IMR-90 (cell line): ENCODE results near the gene KIF5C. TPM values are rescaled to one million over a fixed set of nuclear protein-coding genes. Genes with fewer than 3 reads are reported as not detected.

Experiments used
- ATAC-seq: fragments of 200-7000 bp; cut with Tn5 transposase; 2 replicates; pipeline ENCODE4 v1.9.1; 2020; ENCODE audit warnings: low read depth, mild to moderate bottlenecking, moderate library complexity
- BruUV-seq: library from RNA; stranded (reverse); fragments of 400-500 nt; replicated peaks from 2 replicates; lab custom pipeline; 2021; lab: Mats Ljungman, UMichigan
- CTCF ChIA-PET: fragments of 300-600 bp; formaldehyde crosslinking; extraction: SDS; loops from one replicate; lab custom pipeline; 2021; ENCODE audit warnings: antibody characterized with exemption; lab: Yijun Ruan, JAX
- POLR2A ChIA-PET: fragments of 300-600 bp; sonication (Branson Sonifier 250); formaldehyde crosslinking; loops from one replicate; lab custom pipeline; 2022; ENCODE audit warnings: antibody characterized with exemption; ENCODE audit not compliant: unreplicated experiment; lab: Charles Lee
- DNase-seq: peaks from one replicate; pipeline ENCODE4 v3.0.0; 2013
- H2AFZ ChIP-seq: replicated peaks from 2 replicates; pipeline ENCODE3; 2013; ENCODE audit warnings: low read length, mild to moderate bottlenecking; ENCODE audit not compliant: poor library complexity
- H2AK5ac ChIP-seq: 2 replicates; pipeline ENCODE4 v1.6.1; 2013; ENCODE audit warnings: low read depth, low read length, inconsistent platforms
- H2AK9ac ChIP-seq: replicated peaks from 2 replicates; pipeline ENCODE3; 2013; ENCODE audit warnings: mild to moderate bottlenecking, low read depth, low read length, moderate library complexity; ENCODE audit not compliant: poor library complexity
- H2BK120ac ChIP-seq: 2 replicates; pipeline ENCODE4 v1.6.1; 2013; ENCODE audit warnings: low read depth, low read length, inconsistent platforms
- H2BK15ac ChIP-seq: 3 replicates; pipeline ENCODE4 v1.6.1; 2013; ENCODE audit warnings: low read depth, low read length, inconsistent platforms
- H2BK20ac ChIP-seq: 2 replicates; pipeline ENCODE4 v1.6.1; 2013; ENCODE audit warnings: low read depth, mild to moderate bottlenecking, inconsistent platforms, low read length, moderate library complexity
- H2BK5ac ChIP-seq: 2 replicates; pipeline ENCODE4 v1.6.1; 2013; ENCODE audit warnings: mild to moderate bottlenecking, low read depth, low read length, inconsistent platforms; ENCODE audit not compliant: poor library complexity, severe bottlenecking
- H3K14ac ChIP-seq: replicated peaks from 2 replicates; pipeline ENCODE4 v1.6.1; 2013; ENCODE audit warnings: low read depth, low read length, inconsistent platforms
- H3K18ac ChIP-seq: 2 replicates; pipeline ENCODE4 v1.6.1; 2013; ENCODE audit warnings: low read depth, low read length, control low read depth
- H3K23ac ChIP-seq: 2 replicates; pipeline ENCODE4 v1.6.1; 2013; ENCODE audit warnings: low read depth, low read length, inconsistent platforms
- H3K27ac ChIP-seq: 2 replicates; pipeline ENCODE4 v1.5.1; 2013; ENCODE audit warnings: mild to moderate bottlenecking, control low read depth, low read length; ENCODE audit not compliant: insufficient read depth
- H3K27me3 ChIP-seq: 2 replicates; pipeline ENCODE4 v1.6.1; 2013; ENCODE audit warnings: low read length; ENCODE audit not compliant: control insufficient read depth, insufficient read depth
- H3K36me3 ChIP-seq: 2 replicates; pipeline ENCODE4 v1.6.1; 2013; ENCODE audit warnings: low read length, mixed read lengths; ENCODE audit not compliant: control insufficient read depth, insufficient read depth
- H3K4ac ChIP-seq: 2 replicates; pipeline ENCODE4 v1.6.1; 2013; ENCODE audit warnings: low read depth, low read length, inconsistent platforms
- H3K4me1 ChIP-seq: 2 replicates; pipeline ENCODE4 v1.6.1; 2013; ENCODE audit warnings: low read length, mixed read lengths; ENCODE audit not compliant: control insufficient read depth, insufficient read depth
- H3K4me2 ChIP-seq: 2 replicates; pipeline ENCODE4 v1.6.1; 2013; ENCODE audit warnings: low read depth, mild to moderate bottlenecking, control low read depth, low read length, moderate library complexity
- H3K4me3 ChIP-seq: 2 replicates; pipeline ENCODE4 v1.5.1; 2013; ENCODE audit warnings: low read depth, mild to moderate bottlenecking, control low read depth, low read length, moderate library complexity; ENCODE audit not compliant: insufficient read depth
- H3K56ac ChIP-seq: 2 replicates; pipeline ENCODE4 v1.6.1; 2013; ENCODE audit warnings: low read length, inconsistent platforms; ENCODE audit not compliant: insufficient read depth; ENCODE audit errors: extremely low read depth
- H3K79me1 ChIP-seq, 2 experiments: 2 replicates each; pipeline ENCODE4 v1.6.1; 2013; ENCODE audit warnings: low read length in 2 of 2, inconsistent platforms in 1 of 2, low read depth in 1 of 2
- H3K9ac ChIP-seq: 2 replicates; pipeline ENCODE4 v1.6.1; 2013; ENCODE audit warnings: low read depth, low read length, control low read depth
- H3K9me1 ChIP-seq: 2 replicates; pipeline ENCODE4 v1.6.1; 2013; ENCODE audit warnings: low read length, inconsistent platforms; ENCODE audit not compliant: insufficient read depth
- H3K9me3 ChIP-seq: 2 replicates; pipeline ENCODE4 v1.6.1; 2013; ENCODE audit warnings: low read length; ENCODE audit not compliant: control insufficient read depth, insufficient read depth
- H4K20me1 ChIP-seq: 2 replicates; pipeline ENCODE4 v1.6.1; 2013; ENCODE audit warnings: low read length, inconsistent platforms; ENCODE audit not compliant: insufficient read depth
- H4K5ac ChIP-seq: 2 replicates; pipeline ENCODE4 v1.6.1; 2013; ENCODE audit warnings: mild to moderate bottlenecking, low read depth, low read length, control low read depth
- H4K8ac ChIP-seq, 2 experiments: 2 replicates each; pipeline ENCODE4 v1.6.1; 2013; ENCODE audit warnings: low read depth in 2 of 2, low read length in 2 of 2, control low read depth in 1 of 2, inconsistent platforms in 1 of 2
- H4K91ac ChIP-seq: 2 replicates; pipeline ENCODE4 v1.6.1; 2013; ENCODE audit warnings: low read depth, low read length, inconsistent platforms; ENCODE audit not compliant: insufficient read depth
- BHLHE40 ChIP-seq: fragments of 150-350 bp; IDR thresholded peaks from 2 replicates; pipeline ENCODE4 v1.6.1; 2016; ENCODE audit warnings: mild to moderate bottlenecking, low read depth, low read length
- FOS ChIP-seq: fragments of 150-350 bp; IDR thresholded peaks from 2 replicates; pipeline ENCODE4 v1.6.1; 2016; ENCODE audit warnings: low read depth, low read length
- MAZ ChIP-seq: IDR thresholded peaks from 2 replicates; pipeline ENCODE4 v1.6.1; 2012; ENCODE audit warnings: low read depth, mild to moderate bottlenecking, low read length, improper control_type of control experiment, moderate library complexity, borderline replicate concordance
- RCOR1 ChIP-seq: IDR thresholded peaks from 2 replicates; pipeline ENCODE4 v1.6.1; 2012; ENCODE audit warnings: mild to moderate bottlenecking, low read length, improper control_type of control experiment; ENCODE audit not compliant: insufficient replicate concordance
- WGBS, 2 experiments: methylation state at CpG; one replicate each; pipeline versions ENCODE4 v1.1.5 to v1.1.7; 2013; ENCODE audit warnings: missing lambda C conversion rate in 2 of 2; ENCODE audit not compliant: insufficient read length in 1 of 2; ENCODE audit errors: extremely low coverage in 2 of 2; 5-methylcytosine and 5-hydroxymethylcytosine counted together
- dilution Hi-C: fragments of 300-500 bp; cut with HindIII; formaldehyde crosslinking; loops from one replicate; pipeline ENCODE4 v1.14.3; 2018; ENCODE audit warnings: low sequenced_read_pairs; ENCODE audit not compliant: unreplicated experiment
- in situ Hi-C: fragments of 300-500 bp; cut with MboI; formaldehyde crosslinking; loops from 3 replicates; pipeline ENCODE4 v1.14.3; 2019; ENCODE audit warnings: low sequenced_read_pairs, inconsistent platforms, mixed read lengths
- intact Hi-C: fragments of 100-400 bp; cut with micrococcal nuclease; formaldehyde crosslinking; loops from 2 replicates; pipeline ENCODE4 v1.10.0; 2022
- polyA plus RNA-seq, 3 experiments: library from polyadenylated mRNA; depleted of rRNA; stranded (reverse); fragments of >200 nt; gene quantifications; 2 replicates each; pipeline ENCODE4 v1.2.3, GENCODE V29; 2012; ENCODE audit warnings: low replicate concordance in 1 of 3
- total RNA-seq: library from RNA; depleted of rRNA; stranded (reverse); fragments of >200 nt; gene quantifications from 2 replicates; pipeline ENCODE4 v1.2.3, GENCODE V29; 2012

The KIF5C gene
- total and polyA plus RNA-seq, 2 of the 4 experiments (the other 2 are of a cell fraction): 0.10 to 0.18 TPM

- dilution Hi-C loops: no loop called here
- Histone ChIP-seq H3K56ac (no peak overlapping the region), H2AFZ (no peak overlapping the region), H3K9me1 (no peaks in the 10 kb centered on the region), H3K23ac (no peak overlapping the region), H3K9ac (no peak overlapping the region), H2AK9ac (no peak overlapping the region), H4K5ac (no peak overlapping the region), H3K27ac (no peak overlapping the region), H3K18ac (no peak overlapping the region), H2BK5ac (no peak overlapping the region), H4K8ac (no peak overlapping the region), H3K4me3 (no peak overlapping the region), H3K14ac (no peak overlapping the region), H2BK15ac (no peak overlapping the region), H3K4me1 (no peaks in the 10 kb centered on the region), H3K79me1 (no peaks in the 10 kb centered on the region), H4K20me1 (no peaks in the 10 kb centered on the region), H3K9me3 (0 out of 2 replicates have a peak, but pooled peaks cover 2% of the 10 kb centered on the region), H2AK5ac (no peak overlapping the region), H3K27me3 (peaks cover 2% of the 10 kb centered on the region; the same call in 1 of the 2 replicates), H4K91ac (no peak overlapping the region), H3K4ac (no peak overlapping the region), H2BK20ac (no peak overlapping the region), H3K36me3 (no peaks in the 10 kb centered on the region), H2BK120ac (no peak overlapping the region), H3K4me2 (no peak overlapping the region)
- no peak for DNase-seq
- BruUV-seq: no TSS peak
- no CpG with 5 or more reads among the region's 3 CpGs for WGBS, 2 experiments
- intact Hi-C loops: no loop called here
- CTCF ChIA-PET: no interaction called here
- TF ChIP-seq FOS: no peak
- TF ChIP-seq MAZ: no peak
- no peak for TF ChIP-seq BHLHE40
- TF ChIP-seq RCOR1: no peak
- in situ Hi-C loops: no loop called here
- ATAC-seq: no peak
- POLR2A ChIA-PET: no interaction called here
Measured at GRCh38 chr2:148922776-148923475, 47.9 kb downstream of the KIF5C start.
